ENCODE results near the gene PSMC6.
"Not testable (repeated sequence)": the region's sequence is repeated elsewhere in the genome, so short reads cannot be mapped to it uniquely, and the experiment has no call there.

PSMC6 gene

DNA sequence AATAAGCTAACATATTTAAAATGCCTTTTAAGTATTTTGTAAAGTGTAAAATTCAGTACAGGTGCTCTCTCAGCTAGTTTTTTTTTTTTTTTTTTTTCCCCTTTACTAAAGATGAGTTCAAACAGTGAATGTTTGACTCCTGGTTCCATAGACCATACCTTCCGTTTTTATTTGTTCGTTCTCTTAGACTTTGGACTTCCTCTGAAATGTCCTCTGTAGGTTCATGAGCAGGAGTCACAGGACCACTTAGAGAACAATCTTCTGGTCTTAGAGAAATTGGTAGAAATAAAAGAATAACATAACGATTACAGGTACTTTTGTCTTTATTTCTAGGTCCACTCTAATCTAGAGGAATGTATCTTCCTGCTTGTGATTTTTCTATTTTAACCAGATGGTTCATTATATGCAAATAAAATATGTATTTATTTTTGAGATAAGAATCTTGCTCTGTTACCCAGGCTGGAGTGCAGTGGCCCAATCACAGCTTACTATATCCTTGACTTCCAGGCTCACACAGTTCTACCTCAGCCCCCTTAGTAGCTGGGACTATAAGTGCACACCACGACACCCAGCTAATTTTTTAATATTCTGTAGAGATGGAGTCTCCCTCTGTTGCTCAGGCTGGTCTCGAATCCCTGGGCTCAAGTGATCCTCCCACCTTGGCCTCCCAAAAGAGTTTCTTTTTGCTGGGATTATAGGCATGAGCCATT lies 48.8 kb downstream of the PSMC6 start:
- Histone ChIP-seq H3K4me2 (ENCODE audit: low read length) (no peak overlapping the region), H3K27ac (ENCODE audit: low read depth, low read length) (no peak overlapping the region), H3F3A (ENCODE audit: control insufficient read depth, insufficient read depth) (0 out of 2 replicates have a peak, but pooled peaks cover 3% of the 10 kb centered on the region), H3K4me1 (ENCODE audit: control insufficient read depth, low read length) (peaks cover 6% of the 10 kb centered on the region), H3K9me3 (ENCODE audit: control insufficient read depth, insufficient read depth, low read length) (no peaks in the 10 kb centered on the region), H3K79me2 (ENCODE audit: control insufficient read depth, low read length) (no peaks in the 10 kb centered on the region), H3K9me2 (replicated peaks; ENCODE audit: control insufficient read depth, low read length) (no peaks in the 10 kb centered on the region), H3K36me3 (ENCODE audit: control insufficient read depth, low read length) (peaks cover 19% of the 10 kb centered on the region), H3K4me3 (ENCODE audit: low read length) (no peak overlapping the region), H3K27me3 (ENCODE audit: control insufficient read depth, low read length) (no peaks in the 10 kb centered on the region), H4K20me1 (ENCODE audit: control insufficient read depth, insufficient read depth, low read depth, low read length) (no peaks in the 10 kb centered on the region)
- TF ChIP-seq EZH2phosphoT487 (IDR thresholded peaks at IDR 0.05; ENCODE audit: borderline replicate concordance, low read length), result no peak
- TF ChIP-seq, protein P1, sequence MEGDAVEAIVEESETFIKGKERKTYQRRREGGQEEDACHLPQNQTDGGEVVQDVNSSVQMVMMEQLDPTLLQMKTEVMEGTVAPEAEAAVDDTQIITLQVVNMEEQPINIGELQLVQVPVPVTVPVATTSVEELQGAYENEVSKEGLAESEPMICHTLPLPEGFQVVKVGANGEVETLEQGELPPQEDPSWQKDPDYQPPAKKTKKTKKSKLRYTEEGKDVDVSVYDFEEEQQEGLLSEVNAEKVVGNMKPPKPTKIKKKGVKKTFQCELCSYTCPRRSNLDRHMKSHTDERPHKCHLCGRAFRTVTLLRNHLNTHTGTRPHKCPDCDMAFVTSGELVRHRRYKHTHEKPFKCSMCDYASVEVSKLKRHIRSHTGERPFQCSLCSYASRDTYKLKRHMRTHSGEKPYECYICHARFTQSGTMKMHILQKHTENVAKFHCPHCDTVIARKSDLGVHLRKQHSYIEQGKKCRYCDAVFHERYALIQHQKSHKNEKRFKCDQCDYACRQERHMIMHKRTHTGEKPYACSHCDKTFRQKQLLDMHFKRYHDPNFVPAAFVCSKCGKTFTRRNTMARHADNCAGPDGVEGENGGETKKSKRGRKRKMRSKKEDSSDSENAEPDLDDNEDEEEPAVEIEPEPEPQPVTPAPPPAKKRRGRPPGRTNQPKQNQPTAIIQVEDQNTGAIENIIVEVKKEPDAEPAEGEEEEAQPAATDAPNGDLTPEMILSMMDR (IDR thresholded peaks at IDR 0.05; ENCODE audit: low read depth, low read length, poor library complexity, severe bottlenecking), result no peak

DNA sequence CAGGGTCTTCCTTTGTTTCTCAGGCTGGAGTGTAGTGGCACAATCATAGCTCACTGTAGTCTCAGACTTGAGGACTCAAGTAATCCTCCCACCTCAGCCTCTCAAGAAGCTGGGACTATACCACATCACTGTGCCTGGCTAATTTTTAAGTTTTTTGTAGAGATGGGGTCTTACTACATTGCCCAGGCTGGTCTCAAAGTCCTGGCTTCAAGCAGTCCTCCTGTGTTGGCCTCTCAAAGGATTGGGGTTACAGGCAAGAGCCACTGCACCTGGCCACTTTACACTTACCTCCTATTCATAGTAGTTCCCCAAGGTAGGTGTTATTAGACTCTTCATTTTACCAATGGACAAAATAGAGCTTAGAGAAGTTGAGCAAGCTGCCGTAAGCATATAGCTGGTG lies 52.1 kb downstream of the PSMC6 start:
- no peaks in the 10 kb centered on the region for H3K9me3 ChIP-seq (ENCODE audit: control insufficient read depth, insufficient read depth, low read length)
- H3K79me2 ChIP-seq (ENCODE audit: control insufficient read depth, low read length), result no peaks in the 10 kb centered on the region
- H3K4me1 ChIP-seq (ENCODE audit: control insufficient read depth, low read length), result peaks cover 6% of the 10 kb centered on the region
- 0 out of 2 replicates have a peak, but pooled peaks cover 3% of the 10 kb centered on the region for H3F3A ChIP-seq (ENCODE audit: control insufficient read depth, insufficient read depth)
- peaks cover 17% of the 10 kb centered on the region for H3K36me3 ChIP-seq (ENCODE audit: control insufficient read depth, low read length)
- H3K27me3 ChIP-seq (ENCODE audit: control insufficient read depth, low read length), result no peaks in the 10 kb centered on the region
- no peak for TF ChIP-seq EZH2phosphoT487 (IDR thresholded peaks at IDR 0.05; ENCODE audit: borderline replicate concordance, low read length)
- TF ChIP-seq, protein P1 (IDR thresholded peaks at IDR 0.05; ENCODE audit: low read depth, low read length, poor library complexity, severe bottlenecking), result no peak
- H3K4me3 ChIP-seq (ENCODE audit: low read length), result no peak overlapping the region
- no peaks in the 10 kb centered on the region for H4K20me1 ChIP-seq (ENCODE audit: control insufficient read depth, insufficient read depth, low read depth, low read length)
- H3K4me2 ChIP-seq (ENCODE audit: low read length), result no peak overlapping the region
- H3K27ac ChIP-seq (ENCODE audit: low read depth, low read length), result no peak overlapping the region
- no peaks in the 10 kb centered on the region for H3K9me2 ChIP-seq (replicated peaks; ENCODE audit: control insufficient read depth, low read length)

DNA sequence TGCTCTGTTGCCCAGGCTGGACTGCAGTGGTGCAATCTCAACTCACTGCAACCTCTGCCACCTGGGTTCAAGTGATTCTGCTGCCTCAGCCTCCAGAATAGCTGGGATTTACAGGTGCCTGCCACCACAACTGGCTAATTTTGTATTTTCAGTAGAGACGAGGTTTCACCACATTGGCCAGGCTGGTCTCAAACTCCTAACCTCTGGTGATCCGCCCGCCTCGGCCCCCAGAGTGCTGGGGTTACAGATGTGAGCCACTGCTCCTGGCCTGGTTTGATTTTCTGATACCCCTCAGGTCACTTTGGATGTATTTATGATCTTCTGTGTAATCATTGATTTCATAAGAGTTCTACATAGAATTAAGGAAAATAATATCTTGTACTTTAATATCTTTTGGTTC lies 55.9 kb downstream of the PSMC6 start:
- not testable (repeated sequence) for H3F3A ChIP-seq (ENCODE audit: control insufficient read depth, insufficient read depth); H3K9me2 ChIP-seq (replicated peaks; ENCODE audit: control insufficient read depth, low read length); H3K4me2 ChIP-seq (ENCODE audit: low read length); H3K4me3 ChIP-seq (ENCODE audit: low read length); H3K27ac ChIP-seq (ENCODE audit: low read depth, low read length); H3K9me3 ChIP-seq (ENCODE audit: control insufficient read depth, insufficient read depth, low read length); H3K79me2 ChIP-seq (ENCODE audit: control insufficient read depth, low read length); H4K20me1 ChIP-seq (ENCODE audit: control insufficient read depth, insufficient read depth, low read depth, low read length); H3K27me3 ChIP-seq (ENCODE audit: control insufficient read depth, low read length); H3K4me1 ChIP-seq (ENCODE audit: control insufficient read depth, low read length)
- peaks cover 16% of the 10 kb centered on the region for H3K36me3 ChIP-seq (ENCODE audit: control insufficient read depth, low read length)

DNA sequence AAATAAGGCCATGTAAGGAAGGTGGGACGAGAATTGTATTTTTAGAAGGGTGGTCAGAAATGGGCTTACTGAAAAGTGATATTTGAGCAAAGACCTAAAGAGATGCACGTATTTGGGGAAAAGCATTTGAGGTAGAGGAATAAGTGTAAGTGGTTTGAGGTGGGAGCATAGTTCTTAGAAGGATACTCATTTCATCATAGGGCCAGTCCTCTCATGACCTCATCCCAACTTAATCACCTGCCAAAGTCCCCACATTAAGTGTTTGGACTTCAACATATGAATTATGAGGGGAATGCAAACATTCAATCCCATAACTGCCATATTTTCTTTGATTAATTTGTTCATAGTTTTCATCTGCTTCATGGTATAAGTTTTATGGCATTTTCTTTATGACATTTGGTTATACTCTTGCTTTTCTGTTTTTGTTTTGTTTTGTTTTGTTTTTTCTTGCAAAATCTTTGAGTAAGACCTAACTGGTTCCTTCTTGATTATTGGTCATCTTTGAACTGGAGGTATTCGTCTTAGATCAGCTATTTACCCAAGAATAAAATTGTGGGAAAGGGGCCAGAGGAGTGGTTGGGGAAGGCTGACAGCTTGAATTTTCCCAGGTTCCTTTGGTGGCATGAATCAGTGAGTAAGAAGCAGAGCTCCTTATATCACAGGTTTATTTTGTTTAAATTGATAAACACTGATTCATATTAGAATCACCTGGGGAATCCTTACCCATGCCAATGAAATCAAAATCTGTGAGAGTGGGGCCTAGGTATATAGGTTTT lies 60.2 kb downstream of the PSMC6 start:
- TF ChIP-seq, protein P1 (IDR thresholded peaks at IDR 0.05; ENCODE audit: low read depth, low read length, poor library complexity, severe bottlenecking), result no peak
- no peak for TF ChIP-seq EZH2phosphoT487 (IDR thresholded peaks at IDR 0.05; ENCODE audit: borderline replicate concordance, low read length)
- no peaks in the 10 kb centered on the region for H3K79me2 ChIP-seq (ENCODE audit: control insufficient read depth, low read length)
- no peaks in the 10 kb centered on the region; the same call in 1 of the 2 replicates for H3F3A ChIP-seq (ENCODE audit: control insufficient read depth, insufficient read depth)
- no peak overlapping the region for H3K4me2 ChIP-seq (ENCODE audit: low read length)
- H3K9me2 ChIP-seq (replicated peaks; ENCODE audit: control insufficient read depth, low read length), result no peaks in the 10 kb centered on the region
- no peaks in the 10 kb centered on the region for H3K4me1 ChIP-seq (ENCODE audit: control insufficient read depth, low read length)
- H3K4me3 ChIP-seq (ENCODE audit: low read length), result no peak overlapping the region
- H3K36me3 ChIP-seq (ENCODE audit: control insufficient read depth, low read length), result peaks cover 36% of the 10 kb centered on the region
- H3K27ac ChIP-seq (ENCODE audit: low read depth, low read length), result no peak overlapping the region
- H3K9me3 ChIP-seq (ENCODE audit: control insufficient read depth, insufficient read depth, low read length), result no peaks in the 10 kb centered on the region
- no peaks in the 10 kb centered on the region for H4K20me1 ChIP-seq (ENCODE audit: control insufficient read depth, insufficient read depth, low read depth, low read length)
- H3K27me3 ChIP-seq (ENCODE audit: control insufficient read depth, low read length), result no peaks in the 10 kb centered on the region
